ENCODE results near the gene TUBB2B. TPM values are rescaled to one million over a fixed set of nuclear protein-coding genes. Genes with fewer than 3 reads are reported as not detected.

Gene TUBB2B
- total and polyA plus RNA-seq, 2 experiments from 2014 or later: 355 to 794 TPM

DNA sequence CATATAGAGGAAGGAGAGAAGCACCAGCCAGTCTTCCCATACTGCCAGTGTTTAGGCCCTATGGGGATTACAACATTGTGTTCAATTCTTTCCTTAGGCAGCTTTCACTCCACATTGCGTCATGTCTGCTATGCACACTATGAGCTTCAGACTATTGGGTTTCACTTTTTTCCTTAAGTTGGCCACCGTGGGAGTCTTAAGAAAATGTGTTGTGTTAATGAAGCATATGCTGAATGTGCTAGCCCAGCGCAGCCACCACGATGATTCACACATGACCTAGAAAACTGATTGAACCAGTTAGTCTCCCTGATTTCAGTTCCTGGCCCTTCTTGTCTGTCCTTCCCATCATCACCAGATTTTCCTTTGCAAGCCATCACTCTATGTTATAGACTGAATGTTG is 21.5 kb downstream of the TUBB2B start (continued):
- TF ChIP-seq, protein P1, sequence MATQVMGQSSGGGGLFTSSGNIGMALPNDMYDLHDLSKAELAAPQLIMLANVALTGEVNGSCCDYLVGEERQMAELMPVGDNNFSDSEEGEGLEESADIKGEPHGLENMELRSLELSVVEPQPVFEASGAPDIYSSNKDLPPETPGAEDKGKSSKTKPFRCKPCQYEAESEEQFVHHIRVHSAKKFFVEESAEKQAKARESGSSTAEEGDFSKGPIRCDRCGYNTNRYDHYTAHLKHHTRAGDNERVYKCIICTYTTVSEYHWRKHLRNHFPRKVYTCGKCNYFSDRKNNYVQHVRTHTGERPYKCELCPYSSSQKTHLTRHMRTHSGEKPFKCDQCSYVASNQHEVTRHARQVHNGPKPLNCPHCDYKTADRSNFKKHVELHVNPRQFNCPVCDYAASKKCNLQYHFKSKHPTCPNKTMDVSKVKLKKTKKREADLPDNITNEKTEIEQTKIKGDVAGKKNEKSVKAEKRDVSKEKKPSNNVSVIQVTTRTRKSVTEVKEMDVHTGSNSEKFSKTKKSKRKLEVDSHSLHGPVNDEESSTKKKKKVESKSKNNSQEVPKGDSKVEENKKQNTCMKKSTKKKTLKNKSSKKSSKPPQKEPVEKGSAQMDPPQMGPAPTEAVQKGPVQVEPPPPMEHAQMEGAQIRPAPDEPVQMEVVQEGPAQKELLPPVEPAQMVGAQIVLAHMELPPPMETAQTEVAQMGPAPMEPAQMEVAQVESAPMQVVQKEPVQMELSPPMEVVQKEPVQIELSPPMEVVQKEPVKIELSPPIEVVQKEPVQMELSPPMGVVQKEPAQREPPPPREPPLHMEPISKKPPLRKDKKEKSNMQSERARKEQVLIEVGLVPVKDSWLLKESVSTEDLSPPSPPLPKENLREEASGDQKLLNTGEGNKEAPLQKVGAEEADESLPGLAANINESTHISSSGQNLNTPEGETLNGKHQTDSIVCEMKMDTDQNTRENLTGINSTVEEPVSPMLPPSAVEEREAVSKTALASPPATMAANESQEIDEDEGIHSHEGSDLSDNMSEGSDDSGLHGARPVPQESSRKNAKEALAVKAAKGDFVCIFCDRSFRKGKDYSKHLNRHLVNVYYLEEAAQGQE (IDR thresholded peaks at IDR 0.05; ENCODE audit: unreplicated experiment): no peak
- TF ChIP-seq CREB1 (CRISPR knock-in tag; IDR thresholded peaks at IDR 0.05; ENCODE audit: low read depth) (no peak), ZNF114 (CRISPR knock-in tag; IDR thresholded peaks at IDR 0.05) (no peak), POLR2AphosphoS5 (IDR thresholded peaks at IDR 0.05; ENCODE audit: low read depth) (no peak), NANOG (IDR thresholded peaks at IDR 0.05; ENCODE audit: borderline replicate concordance) (no peak)
- TF ChIP-seq, protein P2, sequence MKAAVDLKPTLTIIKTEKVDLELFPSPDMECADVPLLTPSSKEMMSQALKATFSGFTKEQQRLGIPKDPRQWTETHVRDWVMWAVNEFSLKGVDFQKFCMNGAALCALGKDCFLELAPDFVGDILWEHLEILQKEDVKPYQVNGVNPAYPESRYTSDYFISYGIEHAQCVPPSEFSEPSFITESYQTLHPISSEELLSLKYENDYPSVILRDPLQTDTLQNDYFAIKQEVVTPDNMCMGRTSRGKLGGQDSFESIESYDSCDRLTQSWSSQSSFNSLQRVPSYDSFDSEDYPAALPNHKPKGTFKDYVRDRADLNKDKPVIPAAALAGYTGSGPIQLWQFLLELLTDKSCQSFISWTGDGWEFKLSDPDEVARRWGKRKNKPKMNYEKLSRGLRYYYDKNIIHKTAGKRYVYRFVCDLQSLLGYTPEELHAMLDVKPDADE (IDR thresholded peaks at IDR 0.05): no peak

DNA sequence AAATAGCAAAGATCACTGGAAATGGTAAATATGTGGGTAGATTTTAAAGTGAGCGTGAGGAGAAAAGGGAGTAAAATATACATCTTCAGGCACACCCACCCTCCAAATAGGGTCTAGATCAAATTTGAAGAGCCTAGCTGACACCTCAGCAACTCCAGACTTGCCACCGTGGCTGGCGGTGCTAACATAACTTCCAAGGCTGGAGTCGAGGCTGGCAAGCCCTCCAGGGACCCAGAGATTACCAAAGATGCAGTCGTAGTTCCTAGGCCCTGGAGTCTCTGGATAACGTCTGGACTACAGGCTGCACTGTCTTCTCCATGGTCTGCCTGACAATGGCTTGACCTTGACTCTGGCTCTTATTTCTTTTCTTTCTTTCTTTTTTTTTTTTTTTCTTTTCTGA is 22.5 kb downstream of the TUBB2B start:
- H3K36me3 Mint-ChIP-seq (ENCODE audit: low read depth): no peaks in the 10 kb centered on the region
- no peaks in the 10 kb centered on the region for H4K20me1 ChIP-seq (replicated peaks; ENCODE audit: insufficient read depth)
- H3K27ac Mint-ChIP-seq: no peak overlapping the region
- H2AFZ ChIP-seq: no peak overlapping the region
- H3F3A ChIP-seq (replicated peaks; ENCODE audit: low read depth): peaks cover 7% of the 10 kb centered on the region
- peaks cover 12% of the 10 kb centered on the region for H3K4me1 ChIP-seq (ENCODE audit: insufficient read depth)
- H3K4me3 ChIP-seq: no peak overlapping the region
- DNase-seq (ENCODE audit: low spot score) (no peak), ATAC-seq (no peak)
- no peak overlapping the region for H3K27ac ChIP-seq (ENCODE audit: low read depth)
- H3K36me3 ChIP-seq (ENCODE audit: insufficient read depth): no peaks in the 10 kb centered on the region
- peaks cover 38% of the 10 kb centered on the region for H3K4me1 Mint-ChIP-seq
- H3K27me3 Mint-ChIP-seq (ENCODE audit: insufficient read depth, low read depth, poor library complexity): peaks cover 3% of the 10 kb centered on the region
- no peak overlapping the region for H3K4me2 ChIP-seq
- no peak overlapping the region for H3K4me3 Mint-ChIP-seq
- H3K9me2 ChIP-seq (ENCODE audit: insufficient read depth): peaks cover 4% of the 10 kb centered on the region
- no peaks in the 10 kb centered on the region for H3K27me3 ChIP-seq (ENCODE audit: insufficient read depth)
- H3K79me2 ChIP-seq (replicated peaks; ENCODE audit: insufficient read depth): no peaks in the 10 kb centered on the region
- no peaks in the 10 kb centered on the region for H3K9me3 Mint-ChIP-seq
- TF ChIP-seq CREB1 (CRISPR knock-in tag; IDR thresholded peaks at IDR 0.05; ENCODE audit: low read depth): no peak
- TF ChIP-seq STAT1 (IDR thresholded peaks at IDR 0.05; ENCODE audit: unreplicated experiment): no peak
- TF ChIP-seq, protein P3, sequence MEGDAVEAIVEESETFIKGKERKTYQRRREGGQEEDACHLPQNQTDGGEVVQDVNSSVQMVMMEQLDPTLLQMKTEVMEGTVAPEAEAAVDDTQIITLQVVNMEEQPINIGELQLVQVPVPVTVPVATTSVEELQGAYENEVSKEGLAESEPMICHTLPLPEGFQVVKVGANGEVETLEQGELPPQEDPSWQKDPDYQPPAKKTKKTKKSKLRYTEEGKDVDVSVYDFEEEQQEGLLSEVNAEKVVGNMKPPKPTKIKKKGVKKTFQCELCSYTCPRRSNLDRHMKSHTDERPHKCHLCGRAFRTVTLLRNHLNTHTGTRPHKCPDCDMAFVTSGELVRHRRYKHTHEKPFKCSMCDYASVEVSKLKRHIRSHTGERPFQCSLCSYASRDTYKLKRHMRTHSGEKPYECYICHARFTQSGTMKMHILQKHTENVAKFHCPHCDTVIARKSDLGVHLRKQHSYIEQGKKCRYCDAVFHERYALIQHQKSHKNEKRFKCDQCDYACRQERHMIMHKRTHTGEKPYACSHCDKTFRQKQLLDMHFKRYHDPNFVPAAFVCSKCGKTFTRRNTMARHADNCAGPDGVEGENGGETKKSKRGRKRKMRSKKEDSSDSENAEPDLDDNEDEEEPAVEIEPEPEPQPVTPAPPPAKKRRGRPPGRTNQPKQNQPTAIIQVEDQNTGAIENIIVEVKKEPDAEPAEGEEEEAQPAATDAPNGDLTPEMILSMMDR (conservative IDR thresholded peaks at IDR 0.05; ENCODE audit: low read depth in 2 of 2): no peak
- TF ChIP-seq, protein P4, sequence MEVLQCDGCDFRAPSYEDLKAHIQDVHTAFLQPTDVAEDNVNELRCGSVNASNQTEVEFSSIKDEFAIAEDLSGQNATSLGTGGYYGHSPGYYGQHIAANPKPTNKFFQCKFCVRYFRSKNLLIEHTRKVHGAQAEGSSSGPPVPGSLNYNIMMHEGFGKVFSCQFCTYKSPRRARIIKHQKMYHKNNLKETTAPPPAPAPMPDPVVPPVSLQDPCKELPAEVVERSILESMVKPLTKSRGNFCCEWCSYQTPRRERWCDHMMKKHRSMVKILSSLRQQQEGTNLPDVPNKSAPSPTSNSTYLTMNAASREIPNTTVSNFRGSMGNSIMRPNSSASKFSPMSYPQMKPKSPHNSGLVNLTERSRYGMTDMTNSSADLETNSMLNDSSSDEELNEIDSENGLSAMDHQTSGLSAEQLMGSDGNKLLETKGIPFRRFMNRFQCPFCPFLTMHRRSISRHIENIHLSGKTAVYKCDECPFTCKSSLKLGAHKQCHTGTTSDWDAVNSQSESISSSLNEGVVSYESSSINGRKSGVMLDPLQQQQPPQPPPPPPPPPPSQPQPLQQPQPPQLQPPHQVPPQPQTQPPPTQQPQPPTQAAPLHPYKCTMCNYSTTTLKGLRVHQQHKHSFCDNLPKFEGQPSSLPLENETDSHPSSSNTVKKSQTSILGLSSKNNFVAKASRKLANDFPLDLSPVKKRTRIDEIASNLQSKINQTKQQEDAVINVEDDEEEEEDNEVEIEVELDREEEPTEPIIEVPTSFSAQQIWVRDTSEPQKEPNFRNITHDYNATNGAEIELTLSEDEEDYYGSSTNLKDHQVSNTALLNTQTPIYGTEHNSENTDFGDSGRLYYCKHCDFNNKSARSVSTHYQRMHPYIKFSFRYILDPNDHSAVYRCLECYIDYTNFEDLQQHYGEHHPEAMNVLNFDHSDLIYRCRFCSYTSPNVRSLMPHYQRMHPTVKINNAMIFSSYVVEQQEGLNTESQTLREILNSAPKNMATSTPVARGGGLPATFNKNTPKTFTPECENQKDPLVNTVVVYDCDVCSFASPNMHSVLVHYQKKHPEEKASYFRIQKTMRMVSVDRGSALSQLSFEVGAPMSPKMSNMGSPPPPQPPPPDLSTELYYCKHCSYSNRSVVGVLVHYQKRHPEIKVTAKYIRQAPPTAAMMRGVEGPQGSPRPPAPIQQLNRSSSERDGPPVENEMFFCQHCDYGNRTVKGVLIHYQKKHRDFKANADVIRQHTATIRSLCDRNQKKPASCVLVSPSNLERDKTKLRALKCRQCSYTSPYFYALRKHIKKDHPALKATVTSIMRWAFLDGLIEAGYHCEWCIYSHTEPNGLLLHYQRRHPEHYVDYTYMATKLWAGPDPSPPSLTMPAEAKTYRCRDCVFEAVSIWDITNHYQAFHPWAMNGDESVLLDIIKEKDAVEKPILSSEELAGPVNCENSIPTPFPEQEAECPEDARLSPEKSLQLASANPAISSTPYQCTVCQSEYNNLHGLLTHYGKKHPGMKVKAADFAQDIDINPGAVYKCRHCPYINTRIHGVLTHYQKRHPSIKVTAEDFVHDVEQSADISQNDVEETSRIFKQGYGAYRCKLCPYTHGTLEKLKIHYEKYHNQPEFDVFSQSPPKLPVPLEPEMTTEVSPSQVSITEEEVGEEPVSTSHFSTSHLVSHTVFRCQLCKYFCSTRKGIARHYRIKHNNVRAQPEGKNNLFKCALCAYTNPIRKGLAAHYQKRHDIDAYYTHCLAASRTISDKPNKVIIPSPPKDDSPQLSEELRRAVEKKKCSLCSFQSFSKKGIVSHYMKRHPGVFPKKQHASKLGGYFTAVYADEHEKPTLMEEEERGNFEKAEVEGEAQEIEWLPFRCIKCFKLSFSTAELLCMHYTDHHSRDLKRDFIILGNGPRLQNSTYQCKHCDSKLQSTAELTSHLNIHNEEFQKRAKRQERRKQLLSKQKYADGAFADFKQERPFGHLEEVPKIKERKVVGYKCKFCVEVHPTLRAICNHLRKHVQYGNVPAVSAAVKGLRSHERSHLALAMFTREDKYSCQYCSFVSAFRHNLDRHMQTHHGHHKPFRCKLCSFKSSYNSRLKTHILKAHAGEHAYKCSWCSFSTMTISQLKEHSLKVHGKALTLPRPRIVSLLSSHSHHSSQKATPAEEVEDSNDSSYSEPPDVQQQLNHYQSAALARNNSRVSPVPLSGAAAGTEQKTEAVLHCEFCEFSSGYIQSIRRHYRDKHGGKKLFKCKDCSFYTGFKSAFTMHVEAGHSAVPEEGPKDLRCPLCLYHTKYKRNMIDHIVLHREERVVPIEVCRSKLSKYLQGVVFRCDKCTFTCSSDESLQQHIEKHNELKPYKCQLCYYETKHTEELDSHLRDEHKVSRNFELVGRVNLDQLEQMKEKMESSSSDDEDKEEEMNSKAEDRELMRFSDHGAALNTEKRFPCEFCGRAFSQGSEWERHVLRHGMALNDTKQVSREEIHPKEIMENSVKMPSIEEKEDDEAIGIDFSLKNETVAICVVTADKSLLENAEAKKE (CRISPR knock-in tag; IDR thresholded peaks at IDR 0.05): no peak
- TF ChIP-seq, protein P1 (IDR thresholded peaks at IDR 0.05; ENCODE audit: unreplicated experiment): no peak
